ENCODE data around the gene OVCH2. TPM values are rescaled to one million over a fixed set of nuclear protein-coding genes. Genes with fewer than 3 reads are reported as not detected.
"Not testable (repeated sequence)": the region's sequence is repeated elsewhere in the genome, so short reads cannot be mapped to it uniquely, and the experiment has no call there.

The OVCH2 gene
- total RNA-seq, 2 experiments from 2014 or later, result not detected

DNA sequence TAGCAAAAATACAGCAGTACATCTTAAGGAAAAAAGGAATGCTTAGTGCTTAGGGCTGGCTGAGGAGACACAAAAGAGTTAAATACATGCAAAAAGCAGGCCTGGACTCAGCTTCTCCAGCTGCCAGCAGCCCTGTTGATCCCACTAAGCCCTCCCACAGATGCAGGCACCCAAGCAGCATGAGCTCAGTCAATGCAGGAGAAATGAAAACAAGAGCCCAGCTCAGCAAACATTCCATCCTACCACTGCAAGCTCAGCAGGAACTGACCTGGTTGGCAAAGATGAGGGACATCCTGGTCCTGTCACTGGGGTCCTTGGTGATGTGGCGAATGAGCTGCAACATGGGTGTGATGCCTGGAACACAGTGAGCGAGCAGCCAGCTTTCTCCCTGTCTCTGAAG is 38.8 kb downstream of the OVCH2 start:
- no peaks in the 10 kb centered on the region for H3K27me3 Mint-ChIP-seq
- ChIA-PET POLR2A (no interaction called here), CTCF (interaction anchor here (1.8 to 5.2 kb wide), 4 partner anchors 10 to 157 kb away, joined by 4 to 36 read pairs (median 8); partner anchors contain the start of gene PPFIBP2)
- no peaks in the 10 kb centered on the region for H3K9me3 Mint-ChIP-seq
- no peak overlapping the region for H3K27ac Mint-ChIP-seq
- no peaks in the 10 kb centered on the region for H3K36me3 Mint-ChIP-seq (ENCODE audit: low read depth)
- no peak overlapping the region for H3K4me3 Mint-ChIP-seq
- peaks cover 6% of the 10 kb centered on the region for H3K4me1 Mint-ChIP-seq
- DNase-seq, result no peak

DNA sequence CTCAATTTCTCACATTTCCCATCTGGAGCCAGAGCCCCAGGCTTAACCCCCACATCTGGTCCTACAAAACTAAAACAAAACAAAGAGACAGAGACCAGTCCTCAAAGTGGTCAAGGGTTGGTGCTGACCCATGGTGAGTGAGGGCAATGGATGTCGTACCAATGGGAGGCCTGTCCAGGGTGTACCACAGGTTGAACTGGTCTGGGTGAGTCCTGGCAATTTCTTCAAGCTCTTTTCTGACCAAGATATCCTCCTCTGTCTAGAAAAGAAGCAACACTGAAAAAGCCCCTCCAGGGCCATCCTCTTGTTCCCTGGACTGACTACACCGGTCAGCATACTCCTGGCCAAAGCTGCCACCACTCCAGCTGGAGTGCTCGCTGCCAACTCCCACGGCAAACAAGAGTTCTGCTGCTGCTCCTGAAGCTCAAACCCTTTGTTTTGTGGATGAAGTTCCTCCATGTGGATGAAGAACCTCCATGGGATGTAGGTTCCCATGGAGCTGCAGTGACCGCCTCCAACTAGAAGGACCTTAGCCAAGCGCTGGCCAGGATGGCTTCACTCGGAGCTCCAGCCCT is 39.9 kb downstream of the OVCH2 start:
- H3K36me3 Mint-ChIP-seq (ENCODE audit: low read depth), result no peaks in the 10 kb centered on the region
- DNase-seq, result no peak
- no peak overlapping the region for H3K4me3 Mint-ChIP-seq
- no peaks in the 10 kb centered on the region for H3K9me3 Mint-ChIP-seq
- no peaks in the 10 kb centered on the region for H3K27me3 Mint-ChIP-seq
- ChIA-PET CTCF (interaction anchor here (0.6 to 5.2 kb wide), 17 partner anchors 9 to 313 kb away, joined by 3 to 36 read pairs (median 5); partner anchors contain the start of gene PPFIBP2), POLR2A (no interaction called here)
- no peak overlapping the region for H3K27ac Mint-ChIP-seq
- H3K4me1 Mint-ChIP-seq, result peaks cover 4% of the 10 kb centered on the region

DNA sequence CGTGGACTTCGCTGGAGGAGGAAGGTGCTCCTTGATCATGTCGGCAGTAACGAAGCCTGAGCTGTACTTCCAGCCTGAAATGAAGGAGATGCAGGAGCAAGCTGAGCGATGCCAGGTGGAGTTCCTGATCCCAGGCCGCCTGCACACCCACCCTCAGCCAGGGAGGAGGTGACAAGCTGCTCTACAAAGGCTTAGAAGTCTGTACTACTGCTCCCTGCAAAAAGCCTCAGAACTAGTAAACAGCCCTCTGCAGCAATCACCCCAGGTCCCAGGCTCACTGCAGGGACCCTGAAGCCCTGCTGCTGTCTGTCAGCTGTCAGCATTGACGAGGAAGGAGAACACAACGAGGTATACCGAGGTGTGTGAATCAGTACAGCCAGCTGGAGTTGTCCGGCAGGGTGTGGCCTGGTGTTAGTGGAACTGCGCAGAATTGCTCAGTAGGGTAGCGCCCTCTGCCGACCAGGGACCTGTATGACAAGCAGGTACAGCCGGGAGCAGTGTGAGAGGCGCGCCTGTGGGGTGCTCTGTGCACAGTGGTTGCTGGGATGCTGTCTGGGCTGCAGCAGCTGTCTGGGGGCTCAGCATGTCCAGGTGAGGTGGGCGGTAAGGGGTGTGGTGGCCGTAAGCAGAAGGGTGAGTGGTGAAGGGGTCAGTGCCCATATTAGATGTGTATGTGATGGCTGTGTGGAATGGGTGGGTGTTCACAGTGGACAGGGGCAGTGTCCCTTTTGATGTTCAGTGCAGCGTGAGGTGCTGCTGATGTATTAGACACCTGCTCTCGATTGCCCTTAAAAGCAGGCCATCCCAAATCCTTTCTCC is 40.6 kb downstream of the OVCH2 start:
- Mint-ChIP-seq H3K9me3 (no peaks in the 10 kb centered on the region), H3K4me3 (no peak overlapping the region), H3K27me3 (no peaks in the 10 kb centered on the region), H3K27ac (no peak overlapping the region), H3K36me3 (ENCODE audit: low read depth) (no peaks in the 10 kb centered on the region), H3K4me1 (peaks cover 3% of the 10 kb centered on the region)
- POLR2A ChIA-PET, result interaction anchor here (1.3 kb wide), 2 partner anchors 94 to 152 kb away, joined by 3 read pairs; partner anchors contain the start of gene PPFIBP2
- CTCF ChIA-PET, result interaction anchor here (0.5 to 5.2 kb wide), 31 partner anchors 8 to 1545 kb away, joined by 3 to 36 read pairs (median 4); partner anchors contain the start of genes OLFML1 and PPFIBP2
- peak; percentile 79 for DNase-seq

DNA sequence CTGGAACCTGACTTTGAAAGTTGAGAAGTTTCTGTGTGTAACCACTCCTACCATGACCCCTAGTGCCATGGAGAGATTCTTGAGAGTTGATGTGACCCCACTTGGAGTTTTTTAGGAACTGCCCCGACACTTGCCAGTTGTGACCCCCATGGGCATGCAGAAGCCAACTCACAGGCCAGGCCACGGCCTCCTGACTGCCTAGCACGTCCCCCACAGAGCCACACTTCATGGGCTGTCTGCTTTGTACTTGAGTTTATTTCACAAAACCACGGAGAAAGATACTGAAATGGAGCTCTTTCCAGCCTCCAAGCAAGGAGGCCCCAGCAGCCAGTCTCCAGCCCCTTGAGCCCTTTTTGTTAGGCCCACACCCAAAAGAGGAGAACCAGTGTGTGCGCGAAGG is 41.4 kb downstream of the OVCH2 start:
- no peaks in the 10 kb centered on the region for H3K4me1 Mint-ChIP-seq
- CTCF ChIA-PET, result interaction anchor here (0.7 to 5.2 kb wide), 22 partner anchors 11 to 567 kb away, joined by 3 to 36 read pairs (median 4); partner anchors contain the start of genes OLFML1 and PPFIBP2
- POLR2A ChIA-PET, result interaction anchor here (1.3 kb wide), 2 partner anchors 93 to 151 kb away, joined by 3 read pairs; partner anchors contain the start of gene PPFIBP2
- no peaks in the 10 kb centered on the region for H3K9me3 Mint-ChIP-seq
- H3K27me3 Mint-ChIP-seq, result no peaks in the 10 kb centered on the region
- no peaks in the 10 kb centered on the region for H3K36me3 Mint-ChIP-seq (ENCODE audit: low read depth)
- H3K27ac Mint-ChIP-seq, result no peak overlapping the region
- no peak overlapping the region for H3K4me3 Mint-ChIP-seq
- DNase-seq, result no peak

DNA sequence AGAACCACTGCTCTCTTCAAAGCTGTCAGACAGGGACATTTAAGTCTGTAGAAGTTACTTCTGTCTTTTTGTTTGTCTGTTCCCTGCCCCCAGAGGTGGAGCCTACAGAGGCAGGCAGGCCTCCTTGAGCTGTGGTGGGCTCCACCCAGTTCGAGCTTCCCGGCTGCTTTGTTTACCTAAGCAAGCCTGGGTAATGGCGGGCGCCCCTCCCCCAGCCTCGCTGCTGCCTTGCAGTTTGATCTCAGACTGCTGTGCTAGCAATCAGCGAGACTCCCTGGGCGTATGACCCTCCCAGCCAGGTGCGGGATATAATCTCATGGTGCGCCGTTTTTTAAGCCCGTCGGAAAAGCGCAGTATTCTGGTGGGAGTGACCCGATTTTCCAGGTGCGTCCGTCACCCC is 42.7 kb downstream of the OVCH2 start:
- POLR2A ChIA-PET; H3K27me3 Mint-ChIP-seq; H3K9me3 Mint-ChIP-seq; H3K36me3 Mint-ChIP-seq (ENCODE audit: low read depth); DNase-seq; CTCF ChIA-PET; H3K4me3 Mint-ChIP-seq; H3K4me1 Mint-ChIP-seq; H3K27ac Mint-ChIP-seq: not testable (repeated sequence)

DNA sequence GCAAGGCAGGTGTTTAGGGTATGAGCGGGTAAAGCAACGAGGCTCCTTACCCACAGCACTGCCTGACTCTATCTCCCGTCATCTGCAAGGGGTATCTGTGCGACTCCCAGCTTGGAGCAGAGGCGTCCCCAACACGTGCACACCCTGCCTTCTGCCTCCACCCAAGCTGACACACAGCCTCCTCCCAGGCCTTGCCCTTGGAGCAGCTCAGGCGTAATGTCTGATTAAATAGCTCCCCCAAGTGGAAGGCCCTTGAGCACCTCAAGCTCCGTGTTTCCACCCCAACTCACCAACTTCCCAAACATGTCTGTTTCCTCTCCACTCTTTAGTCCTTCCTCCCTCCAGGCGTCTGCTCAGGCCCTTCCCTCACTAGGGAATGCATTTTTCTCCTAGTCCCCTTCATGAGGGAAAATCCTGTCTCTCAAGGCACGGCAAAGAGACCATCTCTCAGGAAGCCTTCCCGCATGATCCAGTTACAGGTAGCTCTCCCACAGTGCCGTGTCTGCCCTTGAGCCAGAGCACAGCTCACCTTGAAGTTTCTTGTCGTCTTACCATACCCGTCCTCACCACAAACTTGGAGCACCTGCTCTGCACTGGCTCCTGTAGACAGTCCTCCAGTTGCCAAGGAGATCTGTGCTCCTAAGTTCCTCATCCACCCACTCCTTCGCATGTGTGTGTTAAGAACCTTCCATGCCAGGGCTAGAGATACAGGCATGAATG is 48.8 kb downstream of the OVCH2 start:
- no peaks in the 10 kb centered on the region for H3K4me1 Mint-ChIP-seq
- DNase-seq, result peak; percentile 54
- CTCF ChIA-PET, result interaction anchor here (0.7 to 2.1 kb wide), 22 partner anchors 9 to 559 kb away, joined by 3 to 46 read pairs (median 4); partner anchors contain the start of gene PPFIBP2
- no peak overlapping the region for H3K27ac Mint-ChIP-seq
- POLR2A ChIA-PET, result interaction anchor here (0.8 kb wide), 1 partner anchor 145 kb away, joined by 3 read pairs; no protein-coding TSS in a partner anchor
- H3K36me3 Mint-ChIP-seq (ENCODE audit: low read depth), result no peaks in the 10 kb centered on the region
- H3K27me3 Mint-ChIP-seq, result no peaks in the 10 kb centered on the region
- H3K4me3 Mint-ChIP-seq, result no peak overlapping the region
- no peaks in the 10 kb centered on the region for H3K9me3 Mint-ChIP-seq

DNA sequence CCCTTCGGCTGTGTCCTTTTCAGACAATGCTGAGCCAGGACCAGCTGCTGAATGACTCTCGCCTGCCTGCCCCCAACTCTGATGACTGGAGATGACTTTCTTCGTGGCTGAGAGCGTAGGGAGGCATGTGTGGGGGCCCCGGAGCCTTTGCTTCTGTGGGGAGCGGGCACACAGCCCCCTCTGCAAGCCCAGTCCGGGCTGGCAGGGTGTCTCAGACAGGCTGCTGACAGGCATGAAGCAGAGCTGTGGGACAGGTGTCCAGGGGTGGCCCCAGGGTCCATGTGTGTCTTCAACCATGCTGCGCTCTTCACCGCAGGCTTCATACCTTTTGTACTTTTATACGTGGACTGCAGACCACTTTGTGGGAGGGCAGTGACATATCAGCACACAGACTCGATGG is 49.6 kb downstream of the OVCH2 start:
- no peak for DNase-seq
- Mint-ChIP-seq H3K4me3 (no peak overlapping the region), H3K36me3 (ENCODE audit: low read depth) (no peaks in the 10 kb centered on the region), H3K27ac (no peak overlapping the region), H3K27me3 (no peaks in the 10 kb centered on the region), H3K4me1 (no peaks in the 10 kb centered on the region), H3K9me3 (no peaks in the 10 kb centered on the region)
- POLR2A ChIA-PET, result no interaction called here
- CTCF ChIA-PET, result interaction anchor here (0.7 to 2.1 kb wide), 21 partner anchors 9 to 559 kb away, joined by 3 to 46 read pairs (median 4); partner anchors contain the start of gene PPFIBP2

DNA sequence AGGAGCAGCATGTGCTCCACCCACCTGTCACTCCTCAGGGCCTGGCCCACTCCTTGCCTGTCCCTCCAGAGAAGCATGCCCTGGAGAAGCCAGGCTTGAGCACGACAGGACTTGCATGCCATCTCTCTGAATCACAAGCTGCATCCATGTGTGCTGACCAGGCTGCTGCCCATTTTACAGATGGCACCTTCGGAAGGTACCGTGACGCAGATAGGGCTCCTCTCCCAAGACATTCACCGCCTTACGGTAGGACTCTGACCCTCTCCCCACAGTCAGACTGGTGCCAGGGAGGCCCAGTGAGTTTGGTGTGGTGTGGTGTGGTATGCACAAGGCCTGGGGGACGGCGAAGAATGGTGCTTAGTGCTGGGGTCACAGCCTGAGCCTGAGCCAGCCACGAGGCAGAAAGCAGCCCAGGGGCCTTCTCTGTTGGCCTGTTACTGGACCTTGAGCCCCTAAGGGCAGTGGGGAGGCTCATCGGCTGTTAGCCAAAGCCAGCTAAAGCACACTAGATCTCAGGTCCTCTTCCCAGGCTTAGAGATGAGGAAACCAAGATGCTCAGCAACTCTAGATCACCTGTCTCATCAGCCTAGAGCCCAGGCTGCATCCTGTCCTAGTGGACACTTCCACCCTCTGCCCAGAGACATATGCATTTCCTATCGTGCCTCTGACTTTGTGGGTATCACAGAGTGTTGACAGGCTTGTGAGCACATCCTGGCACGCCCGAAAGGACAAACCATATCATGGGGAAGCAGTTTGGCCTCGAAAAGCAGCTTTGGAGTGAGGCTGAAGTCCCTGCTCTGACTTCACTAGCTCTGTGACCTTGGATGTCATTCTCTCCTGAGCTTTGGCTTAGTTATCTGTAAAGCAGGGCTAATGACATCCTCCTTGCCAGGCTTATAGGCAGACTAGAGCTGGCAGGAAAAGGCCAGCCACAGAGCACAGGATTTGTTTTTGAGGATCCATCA is 50.7 kb downstream of the OVCH2 start:
- H3K9me3 Mint-ChIP-seq, result no peaks in the 10 kb centered on the region
- no peak overlapping the region for H3K27ac Mint-ChIP-seq
- no peaks in the 10 kb centered on the region for H3K27me3 Mint-ChIP-seq
- H3K4me3 Mint-ChIP-seq, result no peak overlapping the region
- H3K36me3 Mint-ChIP-seq (ENCODE audit: low read depth), result no peaks in the 10 kb centered on the region
- ChIA-PET POLR2A (no interaction called here), CTCF (interaction anchor here (1.1 to 1.3 kb wide), 2 partner anchors 84 to 143 kb away, joined by 3 to 4 read pairs; no protein-coding TSS in a partner anchor)
- DNase-seq, result no peak
- no peaks in the 10 kb centered on the region for H3K4me1 Mint-ChIP-seq

DNA sequence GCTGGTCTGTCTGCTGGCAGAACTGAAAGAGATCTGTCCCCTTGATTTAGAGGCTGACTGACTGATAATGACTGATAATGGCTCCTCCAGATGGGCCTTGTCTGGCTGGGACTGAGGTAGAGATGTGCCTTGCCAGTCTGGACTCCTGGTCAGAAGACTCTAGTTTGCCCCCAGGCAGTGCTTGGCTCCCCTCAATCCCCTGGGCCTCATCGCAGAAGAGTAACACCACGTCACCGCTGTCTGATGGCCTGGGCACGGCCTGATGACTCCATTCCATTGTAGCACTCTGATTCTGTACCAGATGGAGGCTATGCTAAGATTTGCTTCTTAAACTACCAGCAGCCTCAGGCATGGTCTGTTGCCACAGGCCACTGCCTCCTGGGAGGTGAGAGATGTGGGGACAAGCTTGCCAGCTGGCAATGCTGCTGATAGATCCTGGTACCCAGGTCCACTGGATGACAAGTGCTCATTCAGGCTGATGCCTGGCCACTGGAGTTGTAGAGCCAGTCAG is 52.0 kb downstream of the OVCH2 start:
- H3K27ac Mint-ChIP-seq, result no peak overlapping the region
- H3K4me3 Mint-ChIP-seq, result no peak overlapping the region
- H3K4me1 Mint-ChIP-seq, result no peaks in the 10 kb centered on the region
- no peaks in the 10 kb centered on the region for H3K9me3 Mint-ChIP-seq
- ChIA-PET POLR2A (no interaction called here), CTCF (no interaction called here)
- no peak for DNase-seq
- H3K36me3 Mint-ChIP-seq (ENCODE audit: low read depth), result no peaks in the 10 kb centered on the region
- H3K27me3 Mint-ChIP-seq, result no peaks in the 10 kb centered on the region

DNA sequence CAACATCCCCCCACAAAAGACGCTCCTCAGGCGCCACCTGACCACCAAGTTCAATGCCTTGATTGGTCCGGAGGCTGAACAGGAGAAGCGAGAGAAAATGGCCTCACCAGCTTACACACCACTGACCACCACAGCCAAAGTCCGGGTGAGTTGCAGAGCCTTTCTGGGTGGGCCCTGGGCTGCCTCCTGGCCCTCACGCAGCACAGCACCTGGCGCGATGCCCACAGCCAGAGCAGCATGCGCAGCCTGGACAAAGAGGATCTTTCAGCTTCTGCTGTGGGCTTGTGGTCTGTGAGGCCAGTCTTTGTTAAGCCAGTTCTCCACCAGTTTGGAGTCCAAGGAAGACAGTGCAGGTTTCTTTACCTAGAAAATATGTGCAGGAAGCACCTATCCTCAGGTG is 54.6 kb downstream of the OVCH2 start:
- no peak overlapping the region for H3K4me3 Mint-ChIP-seq
- DNase-seq, result no peak
- H3K27me3 Mint-ChIP-seq, result no peaks in the 10 kb centered on the region
- H3K4me1 Mint-ChIP-seq, result no peaks in the 10 kb centered on the region
- H3K36me3 Mint-ChIP-seq (ENCODE audit: low read depth), result no peaks in the 10 kb centered on the region
- CTCF ChIA-PET, result interaction anchor here (1.3 kb wide), 1 partner anchor 139 kb away, joined by 3 read pairs; no protein-coding TSS in a partner anchor
- no peaks in the 10 kb centered on the region for H3K9me3 Mint-ChIP-seq
- POLR2A ChIA-PET, result no interaction called here
- H3K27ac Mint-ChIP-seq, result no peak overlapping the region

DNA sequence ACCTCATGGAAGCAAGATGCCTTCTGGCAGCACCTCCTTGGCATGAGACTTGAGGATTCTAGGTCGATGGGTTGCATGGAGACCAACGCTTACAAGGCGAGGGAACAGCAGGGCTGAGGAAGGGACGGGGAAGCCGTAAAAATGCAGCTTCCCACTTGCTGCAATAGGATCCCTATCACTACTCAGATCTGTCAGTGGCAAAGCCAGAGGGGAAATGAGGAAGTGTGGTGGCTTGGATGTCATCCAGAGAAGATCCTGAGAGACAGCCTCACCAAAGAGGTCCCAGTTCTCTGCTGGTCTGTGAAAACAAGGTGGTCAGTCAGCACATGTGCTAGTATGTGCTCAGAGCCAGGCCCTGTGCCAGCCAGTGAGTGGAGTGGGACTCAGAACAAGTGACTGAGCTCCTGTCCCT is 55.1 kb downstream of the OVCH2 start:
- DNase-seq, result no peak
- Mint-ChIP-seq H3K36me3 (ENCODE audit: low read depth) (no peaks in the 10 kb centered on the region), H3K4me3 (no peak overlapping the region), H3K9me3 (no peaks in the 10 kb centered on the region), H3K27me3 (no peaks in the 10 kb centered on the region), H3K4me1 (no peaks in the 10 kb centered on the region), H3K27ac (no peak overlapping the region)
- ChIA-PET CTCF (interaction anchor here (1.8 kb wide), 2 partner anchors 14 to 102 kb away, joined by 4 read pairs; no protein-coding TSS in a partner anchor), POLR2A (no interaction called here)

DNA sequence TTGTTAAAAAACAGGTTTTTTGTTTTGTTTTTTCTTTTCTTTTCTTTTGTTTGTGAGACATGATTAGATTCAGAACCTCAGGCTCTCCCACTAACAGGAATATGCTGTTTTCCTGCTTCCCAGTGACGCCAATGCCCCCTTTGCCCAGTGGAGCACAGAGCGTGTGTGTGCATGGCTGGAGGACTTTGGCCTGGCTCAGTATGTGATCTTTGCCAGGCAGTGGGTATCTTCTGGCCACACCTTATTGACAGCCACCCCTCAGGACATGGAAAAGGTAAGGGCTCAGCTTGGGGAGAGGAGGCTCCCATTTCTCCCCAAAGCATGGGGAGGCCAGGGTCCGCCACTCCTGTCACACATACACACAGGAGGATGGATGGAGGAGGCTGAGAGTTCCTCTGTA is 58.0 kb downstream of the OVCH2 start:
- Mint-ChIP-seq H3K27ac (no peak overlapping the region), H3K27me3 (no peaks in the 10 kb centered on the region), H3K4me3 (no peak overlapping the region), H3K9me3 (no peaks in the 10 kb centered on the region), H3K4me1 (no peaks in the 10 kb centered on the region), H3K36me3 (ENCODE audit: low read depth) (no peaks in the 10 kb centered on the region)
- ChIA-PET CTCF (interaction anchor here (1.1 kb wide), 1 partner anchor 136 kb away, joined by 3 read pairs; no protein-coding TSS in a partner anchor), POLR2A (no interaction called here)
- no peak for DNase-seq

All from activated CD4-positive, alpha-beta memory T cell treated with anti-CD3 and anti-CD28 coated beads, Interleukin-2, amount 10 ng/mL, durations not matched to agents 7 days and 5 days (primary cell).